ENCODE data around the gene RILPL2.

RILPL2 gene

GRCh38 chr12:123450636-123451035 lies 14.2 kb upstream of the RILPL2 start:
- no peak for TF ChIP-seq CTCF (IDR thresholded peaks at IDR 0.05; ENCODE audit: borderline replicate concordance, control extremely low read depth, extremely low read depth, insufficient read depth, missing control alignments)
- DNase-seq (ENCODE audit: low spot score) = no peak
- in situ Hi-C loops (cut with MboI; ENCODE audit: low sequenced_read_pairs, unreplicated experiment) = no loop called here

GRCh38 chr12:123449856-123450255 lies 13.4 kb upstream of the RILPL2 start:
- no peak for DNase-seq (ENCODE audit: low spot score)
- no peak for TF ChIP-seq CTCF (IDR thresholded peaks at IDR 0.05; ENCODE audit: borderline replicate concordance, control extremely low read depth, extremely low read depth, insufficient read depth, missing control alignments)
- in situ Hi-C loops (cut with MboI; ENCODE audit: low sequenced_read_pairs, unreplicated experiment) = no loop called here

GRCh38 chr12:123449249-123449733 lies 12.8 kb upstream of the RILPL2 start:
- TF ChIP-seq CTCF (IDR thresholded peaks at IDR 0.05; ENCODE audit: borderline replicate concordance, control extremely low read depth, extremely low read depth, insufficient read depth, missing control alignments) = no peak
- in situ Hi-C loops (cut with MboI; ENCODE audit: low sequenced_read_pairs, unreplicated experiment) = no loop called here
- DNase-seq (ENCODE audit: low spot score) = no peak

- no peak for TF ChIP-seq CTCF (IDR thresholded peaks at IDR 0.05; ENCODE audit: borderline replicate concordance, control extremely low read depth, extremely low read depth, insufficient read depth, missing control alignments)
- DNase-seq (ENCODE audit: low spot score) = no peak
- in situ Hi-C loops (cut with MboI; ENCODE audit: low sequenced_read_pairs, unreplicated experiment) = no loop called here
Observed at GRCh38 chr12:123446333-123446713, 9.8 kb upstream of the RILPL2 start.

- TF ChIP-seq CTCF (IDR thresholded peaks at IDR 0.05; ENCODE audit: borderline replicate concordance, control extremely low read depth, extremely low read depth, insufficient read depth, missing control alignments) = no peak
- no peak for DNase-seq (ENCODE audit: low spot score)
Observed at GRCh38 chr12:123445388-123446332, 9.2 kb upstream of the RILPL2 start.

GRCh38 chr12:123444092-123445026 lies 7.9 kb upstream of the RILPL2 start:
- in situ Hi-C loops (cut with MboI; ENCODE audit: low sequenced_read_pairs, unreplicated experiment) = no loop called here
- DNase-seq (ENCODE audit: low spot score) = no peak
- TF ChIP-seq CTCF (IDR thresholded peaks at IDR 0.05; ENCODE audit: borderline replicate concordance, control extremely low read depth, extremely low read depth, insufficient read depth, missing control alignments) = no peak

More at GRCh38 chr12:123445388-123446332, 9.2 kb upstream of the RILPL2 start:
- in situ Hi-C loops (cut with MboI; ENCODE audit: low sequenced_read_pairs, unreplicated experiment) = no loop called here

Measured in GM13976 (cell line).